Measurements from ENCODE around the gene COMMD1. TPM values are rescaled to one million over a fixed set of nuclear protein-coding genes. Genes with fewer than 3 reads are reported as not detected.
"Not testable (repeated sequence)": the region's sequence is repeated elsewhere in the genome, so short reads cannot be mapped to it uniquely, and the experiment has no call there.

Gene COMMD1
- 6.4 and 8.6 TPM in 2 replicates for total RNA-seq (2014; rRNA removed; shearing (Covaris generic))

GRCh38 chr2:61905372-61906185 lies at the start of gene COMMD1:
Gene COMMD1 (plus strand): TSS chr2:61905674. CDS start chr2:61905679, 5 bp downstream.
- peak; percentile 49 for DNase-seq (ENCODE audit: low spot score)

- no peak for DNase-seq (ENCODE audit: low spot score)
Observed at GRCh38 chr2:61857224-61857623, 48.2 kb upstream of the COMMD1 start.

- no peak for DNase-seq (ENCODE audit: low spot score)
Observed at GRCh38 chr2:61862085-61862484, 43.4 kb upstream of the COMMD1 start.

- not testable (repeated sequence) for DNase-seq (ENCODE audit: low spot score)
Observed at GRCh38 chr2:61866482-61867089, 38.9 kb upstream of the COMMD1 start.

GRCh38 chr2:61876400-61876799 lies 29.1 kb upstream of the COMMD1 start:
- DNase-seq (ENCODE audit: low spot score), result no peak

GRCh38 chr2:61877571-61878245 lies 27.8 kb upstream of the COMMD1 start:
- DNase-seq (ENCODE audit: low spot score), result no peak

- DNase-seq (ENCODE audit: low spot score), result no peak
Observed at GRCh38 chr2:61878761-61879160, 26.7 kb upstream of the COMMD1 start.

GRCh38 chr2:61879351-61879750 lies 26.1 kb upstream of the COMMD1 start:
- not testable (repeated sequence) for DNase-seq (ENCODE audit: low spot score)

- DNase-seq (ENCODE audit: low spot score), result no peak
Observed at GRCh38 chr2:61882850-61883249, 22.6 kb upstream of the COMMD1 start.

GRCh38 chr2:61885896-61886603 lies 19.4 kb upstream of the COMMD1 start:
- no peak for DNase-seq (ENCODE audit: low spot score)

GRCh38 chr2:61887717-61888266 lies 17.7 kb upstream of the COMMD1 start:
- DNase-seq (ENCODE audit: low spot score), result peak; percentile 64

GRCh38 chr2:61888267-61889055 lies 17.0 kb upstream of the COMMD1 start, which contains the start of gene CCT4:
Gene CCT4 (minus strand): TSS chr2:61888656. CDS start chr2:61888507, 149 bp downstream.
- peak; percentile 83 for DNase-seq (ENCODE audit: low spot score)

GRCh38 chr2:61898810-61899209 lies 6.7 kb upstream of the COMMD1 start:
- peak; percentile 49 for DNase-seq (ENCODE audit: low spot score)

GRCh38 chr2:61900281-61900680 lies 5.2 kb upstream of the COMMD1 start:
- no peak for DNase-seq (ENCODE audit: low spot score)

GRCh38 chr2:61906186-61906470 lies 654 bp downstream of the COMMD1 start:
- no peak for DNase-seq (ENCODE audit: low spot score)

GRCh38 chr2:61909116-61909515 lies 3.6 kb downstream of the COMMD1 start:
- no peak for DNase-seq (ENCODE audit: low spot score)

- DNase-seq (ENCODE audit: low spot score), result no peak
Observed at GRCh38 chr2:61910603-61911002, 5.1 kb downstream of the COMMD1 start.

- DNase-seq (ENCODE audit: low spot score), result no peak
Observed at GRCh38 chr2:61911510-61911909, 6.0 kb downstream of the COMMD1 start.

GRCh38 chr2:61914794-61915193 lies 9.3 kb downstream of the COMMD1 start:
- DNase-seq (ENCODE audit: low spot score), result not testable (repeated sequence)

GRCh38 chr2:61920548-61920947 lies 15.1 kb downstream of the COMMD1 start:
- no peak for DNase-seq (ENCODE audit: low spot score)

- no peak for DNase-seq (ENCODE audit: low spot score)
Observed at GRCh38 chr2:61922714-61923113, 17.2 kb downstream of the COMMD1 start.
